ENCODE data around the gene TGM1.

- TF ChIP-seq CTCF (IDR thresholded peaks at IDR 0.05) (no peak), EZH2 (IDR thresholded peaks at IDR 0.05) (no peak)
These were observed 51.7 kb downstream of the TGM1 start for GRCh38 chr14:24211311-24211710.

Measured in neural progenitor cell (in vitro differentiated cells).